GM12878 (cell line): ENCODE measurements around the gene RANGAP1. TPM values are rescaled to one million over a fixed set of nuclear protein-coding genes. Genes with fewer than 3 reads are reported as not detected.
A peak's percentile ranks its signal among the peaks of the same experiment; 100 is the strongest.

Source experiments
- DPF2 ChIP-seq: fragments of 450-650 bp; IDR thresholded peaks from 2 replicates; pipeline ENCODE4 v1.6.1; 2017; ENCODE audit warnings: mild to moderate bottlenecking
- E4F1 ChIP-seq: fragments of 450-650 bp; IDR thresholded peaks from 2 replicates; pipeline ENCODE4 v1.6.1; 2018; ENCODE audit warnings: borderline replicate concordance, mild to moderate bottlenecking; ENCODE audit not compliant: partially characterized antibody
- EZH2 ChIP-seq: IDR thresholded peaks from 2 replicates; pipeline ENCODE4 v1.6.1; 2012; ENCODE audit warnings: low read depth, mild to moderate bottlenecking, control low read depth, inconsistent platforms, low read length, borderline replicate concordance; ENCODE audit not compliant: control insufficient read depth
- FOS ChIP-seq: IDR thresholded peaks from 3 replicates; pipeline ENCODE4 v1.6.1; 2011; ENCODE audit warnings: borderline replicate concordance; ENCODE audit not compliant: insufficient read length; ENCODE audit errors: extremely low read depth
- FOXK2 ChIP-seq: fragments of 450-650 bp; IDR thresholded peaks from 2 replicates; pipeline ENCODE4 v1.6.1; 2017; ENCODE audit warnings: mild to moderate bottlenecking, moderate library complexity
- FOXM1 ChIP-seq: IDR thresholded peaks from 2 replicates; pipeline ENCODE4 v1.6.1; 2012; ENCODE audit warnings: low read depth, mild to moderate bottlenecking, inconsistent platforms, low read length, moderate library complexity
- GATAD2B ChIP-seq: fragments of 450-650 bp; conservative IDR thresholded peaks from 2 replicates; pipeline ENCODE4 v1.6.1; 2017; ENCODE audit warnings: low read depth, mild to moderate bottlenecking, moderate library complexity
- MYB ChIP-seq: fragments of 150-350 bp; IDR thresholded peaks from 2 replicates; pipeline ENCODE4 v1.6.1; 2014; ENCODE audit warnings: mild to moderate bottlenecking, low read depth, low read length, borderline replicate concordance
- NFYA ChIP-seq: IDR thresholded peaks from 2 replicates; pipeline ENCODE4 v1.6.1; 2011; ENCODE audit warnings: low read depth, mild to moderate bottlenecking, low read length, improper control_type of control experiment, borderline replicate concordance
- NFYB ChIP-seq: IDR thresholded peaks from 2 replicates; pipeline ENCODE4 v1.6.1; 2011; ENCODE audit warnings: low read depth, mild to moderate bottlenecking, low read length, improper control_type of control experiment, moderate library complexity; ENCODE audit not compliant: insufficient read depth
- PAX5 ChIP-seq: IDR thresholded peaks from 2 replicates; pipeline ENCODE4 v1.6.1; 2011; ENCODE audit warnings: low read depth, low read length, borderline replicate concordance
- PML ChIP-seq: IDR thresholded peaks from 2 replicates; pipeline ENCODE4 v1.6.1; 2012; ENCODE audit warnings: low read length, inconsistent platforms
- POLR2AphosphoS2 ChIP-seq: IDR thresholded peaks from 2 replicates; pipeline ENCODE4 v1.6.1; 2011; ENCODE audit warnings: low read depth, mild to moderate bottlenecking, low read length, improper control_type of control experiment, moderate library complexity
- SIN3A ChIP-seq: IDR thresholded peaks from 2 replicates; pipeline ENCODE4 v1.6.1; 2012; ENCODE audit warnings: low read depth, low read length, improper control_type of control experiment
- SRF ChIP-seq, 2 experiments: IDR thresholded peaks; 2 replicates each; pipeline ENCODE4 v1.6.1; 2011; ENCODE audit warnings: low read depth in 2 of 2, low read length in 2 of 2, mild to moderate bottlenecking in 1 of 2, moderate library complexity in 1 of 2
- TCF7 ChIP-seq: IDR thresholded peaks from 2 replicates; pipeline ENCODE4 v1.6.1; 2014; ENCODE audit warnings: antibody characterized with exemption, borderline replicate concordance
- ZNF217 ChIP-seq: fragments of 450-650 bp; IDR thresholded peaks from 2 replicates; pipeline ENCODE4 v1.6.1; 2017; ENCODE audit warnings: antibody characterized with exemption, mild to moderate bottlenecking
- ZNF24 ChIP-seq: fragments of 450-650 bp; IDR thresholded peaks from 2 replicates; pipeline ENCODE4 v1.6.1; 2017; ENCODE audit warnings: antibody characterized with exemption, mild to moderate bottlenecking
- polyA plus RNA-seq, 11 experiments: library from polyadenylated mRNA; depleted of rRNA in 4 of 11; unstranded in 6 of 11; stranded (reverse) in 5 of 11; fragments of >200 nt; fragmentation: Nextera tagmentation in 4 of 11; fragmentation: Illumina TruSeq in 1 of 11; extraction: Ambion mirVana in 4 of 11; extraction: Trizol in 1 of 11; gene quantifications; 1 replicate in 1 of 11; 2 replicates in 10 of 11; pipeline versions ENCODE4 v1.2.1 to v1.2.3, GENCODE V29; 2011 to 2016; ENCODE audit warnings: inconsistent platforms in 2 of 11, missing spikeins in 2 of 11, low read depth in 1 of 11
- total RNA-seq, 4 experiments: library from RNA; depleted of rRNA in 3 of 4; stranded (reverse); fragments of >200 nt in 3 of 4; fragmentation: Illumina TruSeq in 1 of 4; extraction: Trizol in 1 of 4; gene quantifications; 2 replicates each; pipeline versions ENCODE4 v1.2.1 to v1.2.3, GENCODE V29; 2013 to 2021
- TF ChIP-seq, protein P1 (sequence below): IDR thresholded peaks from 2 replicates; pipeline ENCODE4 v1.6.1; 2011; ENCODE audit warnings: mild to moderate bottlenecking, low read depth, low read length, moderate library complexity; ENCODE audit not compliant: insufficient replicate concordance
- TF ChIP-seq, protein P2 (sequence below): fragments of 450-650 bp; IDR thresholded peaks from 2 replicates; pipeline ENCODE4 v1.6.1; 2017; ENCODE audit warnings: borderline replicate concordance
- TF ChIP-seq, protein P3 (sequence below): fragments of 450-650 bp; IDR thresholded peaks from 2 replicates; pipeline ENCODE4 v1.6.1; 2017; ENCODE audit warnings: antibody characterized with exemption, mild to moderate bottlenecking, moderate library complexity

RANGAP1 gene
- total and polyA plus RNA-seq, 10 of the 15 experiments (the other 5 are each of a cell fraction or from before 2014, with no cell fraction given), result 2.5 to 109 (median 60.2) TPM

DNA sequence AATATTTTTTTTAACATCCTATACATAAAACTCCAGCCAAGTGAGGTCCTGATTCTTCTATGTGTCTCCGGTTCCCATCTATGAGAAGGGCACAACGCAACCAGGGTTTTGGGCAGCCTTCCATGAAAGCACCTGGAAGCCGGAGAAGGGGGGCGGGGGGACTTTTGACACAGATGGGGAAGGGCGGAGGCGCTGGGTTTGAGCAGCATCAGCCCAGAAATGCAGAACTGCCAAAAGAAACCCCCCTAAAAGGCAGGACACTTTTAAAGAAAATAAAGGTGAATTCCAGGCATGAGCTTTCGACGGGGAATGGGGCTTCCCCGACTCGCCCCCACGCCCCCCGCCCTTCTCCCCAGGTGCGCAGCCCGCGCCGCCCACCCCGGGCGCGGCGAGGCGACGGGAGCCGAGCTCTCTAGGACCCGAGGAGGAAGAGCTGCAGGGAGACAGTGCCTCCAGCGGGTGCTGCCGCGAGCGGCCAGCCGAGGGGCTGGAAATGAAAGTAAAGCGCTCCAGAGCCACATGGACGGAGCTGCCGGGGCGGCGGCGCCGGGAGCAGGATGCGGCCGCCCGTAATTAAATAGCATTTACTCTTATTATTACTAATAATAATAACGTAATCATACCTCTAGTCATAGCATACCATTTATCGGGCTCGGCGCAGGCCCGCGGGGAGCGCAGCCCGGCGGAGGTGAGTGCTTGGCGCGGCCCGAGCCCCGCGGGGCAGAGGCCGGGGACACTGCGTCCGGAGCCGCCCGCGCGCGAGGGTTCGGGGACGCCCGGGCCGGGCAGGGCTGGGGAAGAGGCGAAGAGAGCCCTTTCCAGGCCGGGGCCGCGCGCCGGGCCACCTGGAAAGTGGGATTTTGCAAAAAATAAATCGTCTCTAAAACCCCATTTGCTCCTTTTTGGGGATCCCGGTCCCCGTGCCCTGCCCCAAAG lies 15.4 kb upstream of the RANGAP1 start, which contains the start of gene ZC3H7B (continued):
- TF ChIP-seq E4F1, result no peak
- TF ChIP-seq, protein P1, sequence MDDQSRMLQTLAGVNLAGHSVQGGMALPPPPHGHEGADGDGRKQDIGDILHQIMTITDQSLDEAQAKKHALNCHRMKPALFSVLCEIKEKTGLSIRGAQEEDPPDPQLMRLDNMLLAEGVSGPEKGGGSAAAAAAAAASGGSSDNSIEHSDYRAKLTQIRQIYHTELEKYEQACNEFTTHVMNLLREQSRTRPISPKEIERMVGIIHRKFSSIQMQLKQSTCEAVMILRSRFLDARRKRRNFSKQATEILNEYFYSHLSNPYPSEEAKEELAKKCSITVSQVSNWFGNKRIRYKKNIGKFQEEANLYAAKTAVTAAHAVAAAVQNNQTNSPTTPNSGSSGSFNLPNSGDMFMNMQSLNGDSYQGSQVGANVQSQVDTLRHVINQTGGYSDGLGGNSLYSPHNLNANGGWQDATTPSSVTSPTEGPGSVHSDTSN, result peak; percentile 17
- TF ChIP-seq, protein P2, sequence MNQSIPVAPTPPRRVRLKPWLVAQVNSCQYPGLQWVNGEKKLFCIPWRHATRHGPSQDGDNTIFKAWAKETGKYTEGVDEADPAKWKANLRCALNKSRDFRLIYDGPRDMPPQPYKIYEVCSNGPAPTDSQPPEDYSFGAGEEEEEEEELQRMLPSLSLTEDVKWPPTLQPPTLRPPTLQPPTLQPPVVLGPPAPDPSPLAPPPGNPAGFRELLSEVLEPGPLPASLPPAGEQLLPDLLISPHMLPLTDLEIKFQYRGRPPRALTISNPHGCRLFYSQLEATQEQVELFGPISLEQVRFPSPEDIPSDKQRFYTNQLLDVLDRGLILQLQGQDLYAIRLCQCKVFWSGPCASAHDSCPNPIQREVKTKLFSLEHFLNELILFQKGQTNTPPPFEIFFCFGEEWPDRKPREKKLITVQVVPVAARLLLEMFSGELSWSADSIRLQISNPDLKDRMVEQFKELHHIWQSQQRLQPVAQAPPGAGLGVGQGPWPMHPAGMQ, result no peak
- TF ChIP-seq PML, result peak; percentile 74; the same call in 1 of the 2 replicates
- no peak for TF ChIP-seq MYB
- no peak for TF ChIP-seq TCF7
- peak; percentile 66; the same call in 1 of the 2 replicates for TF ChIP-seq SIN3A
- 0 out of 2 replicates have a peak, but pooled peaks have one; percentile 17 for TF ChIP-seq PAX5
- no peak for TF ChIP-seq NFYB
- TF ChIP-seq EZH2, result no peak
- no peak for TF ChIP-seq ZNF217
- no peak for TF ChIP-seq FOXK2
- TF ChIP-seq DPF2, result peak; percentile 36; the same call in 1 of the 2 replicates
- no peak for TF ChIP-seq FOXM1
- TF ChIP-seq POLR2AphosphoS2, result peak; percentile 54; the same call in 1 of the 2 replicates
- no peak for TF ChIP-seq NFYA
- TF ChIP-seq ZNF24, result no peak
- 0 out of 4 replicates have a peak, but pooled peaks of 1 of the 2 experiments have one; percentile 29 for TF ChIP-seq SRF (IDR thresholded peaks at IDR 0.05; ENCODE audit: low read depth in 2 of 2, low read length in 2 of 2)
- TF ChIP-seq FOS, result no peak
- TF ChIP-seq, protein P3, sequence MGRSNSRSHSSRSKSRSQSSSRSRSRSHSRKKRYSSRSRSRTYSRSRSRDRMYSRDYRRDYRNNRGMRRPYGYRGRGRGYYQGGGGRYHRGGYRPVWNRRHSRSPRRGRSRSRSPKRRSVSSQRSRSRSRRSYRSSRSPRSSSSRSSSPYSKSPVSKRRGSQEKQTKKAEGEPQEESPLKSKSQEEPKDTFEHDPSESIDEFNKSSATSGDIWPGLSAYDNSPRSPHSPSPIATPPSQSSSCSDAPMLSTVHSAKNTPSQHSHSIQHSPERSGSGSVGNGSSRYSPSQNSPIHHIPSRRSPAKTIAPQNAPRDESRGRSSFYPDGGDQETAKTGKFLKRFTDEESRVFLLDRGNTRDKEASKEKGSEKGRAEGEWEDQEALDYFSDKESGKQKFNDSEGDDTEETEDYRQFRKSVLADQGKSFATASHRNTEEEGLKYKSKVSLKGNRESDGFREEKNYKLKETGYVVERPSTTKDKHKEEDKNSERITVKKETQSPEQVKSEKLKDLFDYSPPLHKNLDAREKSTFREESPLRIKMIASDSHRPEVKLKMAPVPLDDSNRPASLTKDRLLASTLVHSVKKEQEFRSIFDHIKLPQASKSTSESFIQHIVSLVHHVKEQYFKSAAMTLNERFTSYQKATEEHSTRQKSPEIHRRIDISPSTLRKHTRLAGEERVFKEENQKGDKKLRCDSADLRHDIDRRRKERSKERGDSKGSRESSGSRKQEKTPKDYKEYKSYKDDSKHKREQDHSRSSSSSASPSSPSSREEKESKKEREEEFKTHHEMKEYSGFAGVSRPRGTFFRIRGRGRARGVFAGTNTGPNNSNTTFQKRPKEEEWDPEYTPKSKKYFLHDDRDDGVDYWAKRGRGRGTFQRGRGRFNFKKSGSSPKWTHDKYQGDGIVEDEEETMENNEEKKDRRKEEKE, result no peak
- TF ChIP-seq GATAD2B, result peak; percentile 44; the same call in 1 of the 2 replicates
